ENCODE data around the gene SOX6.
"Not testable (repeated sequence)": the region's sequence is repeated elsewhere in the genome, so short reads cannot be mapped to it uniquely, and the experiment has no call there.

Gene SOX6

GRCh38 chr11:16078936-16079335 lies 277.4 kb downstream of the SOX6 start:
- no peaks in the 10 kb centered on the region for H3K4me1 ChIP-seq (ENCODE audit: insufficient read depth, low read length, severe bottlenecking)

GRCh38 chr11:16070573-16070972 lies 285.8 kb downstream of the SOX6 start:
- Histone ChIP-seq H3K9me3 (ENCODE audit: low read length) (no peaks in the 10 kb centered on the region), H3K9ac (ENCODE audit: low read length) (no peak overlapping the region), H2AFZ (ENCODE audit: low read length) (no peak overlapping the region), H3K4me1 (ENCODE audit: insufficient read depth, low read length, severe bottlenecking) (no peaks in the 10 kb centered on the region), H4K20me1 (ENCODE audit: insufficient read depth, low read length) (no peaks in the 10 kb centered on the region), H3K79me2 (ENCODE audit: insufficient read depth, low read length) (no peaks in the 10 kb centered on the region), H3K4me3 (ENCODE audit: low read depth, low read length, poor library complexity, severe bottlenecking) (no peak overlapping the region), H3F3A (ENCODE audit: insufficient read depth, low read length) (no peaks in the 10 kb centered on the region), H3K27me3 (ENCODE audit: insufficient read depth, low read length) (no peaks in the 10 kb centered on the region), H3K4me2 (ENCODE audit: low read length) (no peak overlapping the region), H3K36me3 (ENCODE audit: insufficient read depth, low read length) (no peaks in the 10 kb centered on the region), H3K27ac (ENCODE audit: low read depth, low read length, poor library complexity, severe bottlenecking) (no peak overlapping the region), H3K9me2 (ENCODE audit: low read depth, low read length) (no peaks in the 10 kb centered on the region)
- TF ChIP-seq EZH2 (IDR thresholded peaks at IDR 0.05; ENCODE audit: borderline replicate concordance, low read length) = no peak
- TF ChIP-seq, protein P1, sequence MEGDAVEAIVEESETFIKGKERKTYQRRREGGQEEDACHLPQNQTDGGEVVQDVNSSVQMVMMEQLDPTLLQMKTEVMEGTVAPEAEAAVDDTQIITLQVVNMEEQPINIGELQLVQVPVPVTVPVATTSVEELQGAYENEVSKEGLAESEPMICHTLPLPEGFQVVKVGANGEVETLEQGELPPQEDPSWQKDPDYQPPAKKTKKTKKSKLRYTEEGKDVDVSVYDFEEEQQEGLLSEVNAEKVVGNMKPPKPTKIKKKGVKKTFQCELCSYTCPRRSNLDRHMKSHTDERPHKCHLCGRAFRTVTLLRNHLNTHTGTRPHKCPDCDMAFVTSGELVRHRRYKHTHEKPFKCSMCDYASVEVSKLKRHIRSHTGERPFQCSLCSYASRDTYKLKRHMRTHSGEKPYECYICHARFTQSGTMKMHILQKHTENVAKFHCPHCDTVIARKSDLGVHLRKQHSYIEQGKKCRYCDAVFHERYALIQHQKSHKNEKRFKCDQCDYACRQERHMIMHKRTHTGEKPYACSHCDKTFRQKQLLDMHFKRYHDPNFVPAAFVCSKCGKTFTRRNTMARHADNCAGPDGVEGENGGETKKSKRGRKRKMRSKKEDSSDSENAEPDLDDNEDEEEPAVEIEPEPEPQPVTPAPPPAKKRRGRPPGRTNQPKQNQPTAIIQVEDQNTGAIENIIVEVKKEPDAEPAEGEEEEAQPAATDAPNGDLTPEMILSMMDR (IDR thresholded peaks at IDR 0.05; ENCODE audit: low read length) = no peak

More at GRCh38 chr11:16078936-16079335, 277.4 kb downstream of the SOX6 start:
- Histone ChIP-seq H2AFZ (ENCODE audit: low read length) (no peak overlapping the region), H3K9ac (ENCODE audit: low read length) (no peak overlapping the region), H3K9me3 (ENCODE audit: low read length) (no peaks in the 10 kb centered on the region), H3K36me3 (ENCODE audit: insufficient read depth, low read length) (no peaks in the 10 kb centered on the region), H4K20me1 (ENCODE audit: insufficient read depth, low read length) (no peaks in the 10 kb centered on the region), H3K9me2 (ENCODE audit: low read depth, low read length) (no peaks in the 10 kb centered on the region), H3K27ac (ENCODE audit: low read depth, low read length, poor library complexity, severe bottlenecking) (no peak overlapping the region), H3K79me2 (ENCODE audit: insufficient read depth, low read length) (no peaks in the 10 kb centered on the region), H3K4me2 (ENCODE audit: low read length) (no peak overlapping the region), H3K27me3 (ENCODE audit: insufficient read depth, low read length) (no peaks in the 10 kb centered on the region), H3K4me3 (ENCODE audit: low read depth, low read length, poor library complexity, severe bottlenecking) (no peak overlapping the region), H3F3A (ENCODE audit: insufficient read depth, low read length) (no peaks in the 10 kb centered on the region)
- TF ChIP-seq, protein P1 (IDR thresholded peaks at IDR 0.05; ENCODE audit: low read length) = no peak
- TF ChIP-seq EZH2 (IDR thresholded peaks at IDR 0.05; ENCODE audit: borderline replicate concordance, low read length) = no peak

DNA sequence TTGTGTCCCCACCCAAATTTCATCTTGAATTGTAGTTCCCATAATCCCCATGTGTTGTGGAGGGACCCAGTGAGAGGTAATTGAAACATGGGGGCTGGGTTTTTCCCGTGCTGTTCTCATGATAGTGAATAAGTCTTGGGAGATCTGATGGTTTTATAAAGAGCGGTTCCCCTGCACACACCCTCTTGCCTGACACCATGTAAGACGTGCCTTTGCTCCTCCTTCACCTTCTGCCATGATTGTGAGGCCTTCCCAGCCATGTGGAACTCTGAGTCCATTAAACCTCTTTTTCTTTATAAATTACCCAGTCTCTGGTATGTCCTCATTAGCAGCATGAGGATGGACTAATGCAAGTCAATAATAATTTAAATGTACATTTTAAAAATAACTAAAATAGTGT lies 289.1 kb downstream of the SOX6 start:
- H3K79me2 ChIP-seq (ENCODE audit: insufficient read depth, low read length); H3K9ac ChIP-seq (ENCODE audit: low read length); H3K9me3 ChIP-seq (ENCODE audit: low read length); H3K4me2 ChIP-seq (ENCODE audit: low read length); H3K27ac ChIP-seq (ENCODE audit: low read depth, low read length, poor library complexity, severe bottlenecking); H3F3A ChIP-seq (ENCODE audit: insufficient read depth, low read length); H3K27me3 ChIP-seq (ENCODE audit: insufficient read depth, low read length); H4K20me1 ChIP-seq (ENCODE audit: insufficient read depth, low read length); H2AFZ ChIP-seq (ENCODE audit: low read length); H3K4me1 ChIP-seq (ENCODE audit: insufficient read depth, low read length, severe bottlenecking); H3K4me3 ChIP-seq (ENCODE audit: low read depth, low read length, poor library complexity, severe bottlenecking); H3K9me2 ChIP-seq (ENCODE audit: low read depth, low read length); H3K36me3 ChIP-seq (ENCODE audit: insufficient read depth, low read length): not testable (repeated sequence)

GRCh38 chr11:16059332-16059731 lies 297.0 kb downstream of the SOX6 start:
- Histone ChIP-seq H3K9me2 (ENCODE audit: low read depth, low read length) (no peaks in the 10 kb centered on the region), H3K9ac (ENCODE audit: low read length) (no peak overlapping the region)

More at GRCh38 chr11:16059332-16059731, 297.0 kb downstream of the SOX6 start:
- no peaks in the 10 kb centered on the region for H3K36me3 ChIP-seq (ENCODE audit: insufficient read depth, low read length)
- no peaks in the 10 kb centered on the region for H3K27me3 ChIP-seq (ENCODE audit: insufficient read depth, low read length)
- TF ChIP-seq, protein P1 (IDR thresholded peaks at IDR 0.05; ENCODE audit: low read length) = no peak
- no peak for TF ChIP-seq EZH2 (IDR thresholded peaks at IDR 0.05; ENCODE audit: borderline replicate concordance, low read length)
- H3K4me2 ChIP-seq (ENCODE audit: low read length) = no peak overlapping the region
- H2AFZ ChIP-seq (ENCODE audit: low read length) = no peak overlapping the region
- H3K9me3 ChIP-seq (ENCODE audit: low read length) = no peaks in the 10 kb centered on the region
- no peaks in the 10 kb centered on the region for H4K20me1 ChIP-seq (ENCODE audit: insufficient read depth, low read length)
- no peak overlapping the region for H3K27ac ChIP-seq (ENCODE audit: low read depth, low read length, poor library complexity, severe bottlenecking)
- H3K79me2 ChIP-seq (ENCODE audit: insufficient read depth, low read length) = no peaks in the 10 kb centered on the region
- no peaks in the 10 kb centered on the region for H3F3A ChIP-seq (ENCODE audit: insufficient read depth, low read length)
- H3K4me3 ChIP-seq (ENCODE audit: low read depth, low read length, poor library complexity, severe bottlenecking) = no peak overlapping the region
- H3K4me1 ChIP-seq (ENCODE audit: insufficient read depth, low read length, severe bottlenecking) = no peaks in the 10 kb centered on the region
